DND-41 (cell line): ENCODE data around the gene UBE2E1.

Experiments
- EZH2 ChIP-seq: IDR thresholded peaks from 3 replicates; pipeline ENCODE4 v1.6.1; 2012; ENCODE audit warnings: borderline replicate concordance, low read depth, mild to moderate bottlenecking, moderate library complexity, low read length, inconsistent platforms; ENCODE audit not compliant: severe bottlenecking
- TF ChIP-seq, protein P1 (sequence below): IDR thresholded peaks from 2 replicates; pipeline ENCODE4 v1.5.1; 2012; ENCODE audit warnings: borderline replicate concordance, low read length, moderate library complexity, mild to moderate bottlenecking; ENCODE audit not compliant: poor library complexity, severe bottlenecking; ENCODE audit errors: extremely low read depth

DNA sequence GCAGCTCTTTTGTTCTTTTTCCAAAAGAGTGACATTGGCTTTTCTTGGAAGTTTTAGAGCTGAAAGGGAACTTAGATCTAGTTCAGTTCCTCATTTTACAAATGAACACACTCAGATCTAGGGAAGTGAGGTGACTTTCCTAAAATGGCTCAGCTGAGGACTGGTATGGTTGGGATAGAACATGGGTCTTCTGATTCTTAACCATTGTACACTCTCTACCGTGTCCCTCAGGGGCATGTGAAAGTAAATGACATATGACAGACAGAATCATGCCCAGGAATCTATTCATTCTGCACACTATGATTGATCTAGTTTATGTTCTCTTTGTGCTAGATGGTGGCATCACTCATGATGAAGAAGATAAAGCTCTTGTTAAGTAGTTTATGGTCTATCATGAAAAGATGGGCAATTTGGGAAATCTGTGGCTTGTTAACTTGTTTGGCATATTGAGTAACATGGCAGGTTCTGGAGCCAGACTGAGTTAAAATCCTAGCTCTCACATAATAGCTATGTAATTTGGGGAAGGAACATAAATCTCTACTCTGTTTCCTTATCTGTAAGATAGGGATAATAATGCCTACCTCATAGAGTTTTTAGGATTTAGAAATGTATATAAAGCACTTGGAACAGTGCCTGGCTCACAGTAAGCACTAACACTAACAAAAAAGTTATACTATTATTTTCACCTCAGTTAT is 30.9 kb downstream of the UBE2E1 start:
- TF ChIP-seq, protein P1, sequence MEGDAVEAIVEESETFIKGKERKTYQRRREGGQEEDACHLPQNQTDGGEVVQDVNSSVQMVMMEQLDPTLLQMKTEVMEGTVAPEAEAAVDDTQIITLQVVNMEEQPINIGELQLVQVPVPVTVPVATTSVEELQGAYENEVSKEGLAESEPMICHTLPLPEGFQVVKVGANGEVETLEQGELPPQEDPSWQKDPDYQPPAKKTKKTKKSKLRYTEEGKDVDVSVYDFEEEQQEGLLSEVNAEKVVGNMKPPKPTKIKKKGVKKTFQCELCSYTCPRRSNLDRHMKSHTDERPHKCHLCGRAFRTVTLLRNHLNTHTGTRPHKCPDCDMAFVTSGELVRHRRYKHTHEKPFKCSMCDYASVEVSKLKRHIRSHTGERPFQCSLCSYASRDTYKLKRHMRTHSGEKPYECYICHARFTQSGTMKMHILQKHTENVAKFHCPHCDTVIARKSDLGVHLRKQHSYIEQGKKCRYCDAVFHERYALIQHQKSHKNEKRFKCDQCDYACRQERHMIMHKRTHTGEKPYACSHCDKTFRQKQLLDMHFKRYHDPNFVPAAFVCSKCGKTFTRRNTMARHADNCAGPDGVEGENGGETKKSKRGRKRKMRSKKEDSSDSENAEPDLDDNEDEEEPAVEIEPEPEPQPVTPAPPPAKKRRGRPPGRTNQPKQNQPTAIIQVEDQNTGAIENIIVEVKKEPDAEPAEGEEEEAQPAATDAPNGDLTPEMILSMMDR: no peak
- TF ChIP-seq EZH2: no peak
